SK-N-SH treated with all-trans-retinoic acid at 6 μM for 48 hours (cell line): ENCODE data around the gene PTPRN2.

Experiments
- ARNTL ChIP-seq: fragments of 450-650 bp; formaldehyde crosslinking; IDR thresholded peaks from 2 replicates; pipeline ENCODE4 v1.5.0; 2020; ENCODE audit warnings: low read depth, mild to moderate bottlenecking, moderate library complexity, borderline replicate concordance
- CREB5 ChIP-seq: fragments of 250-450 bp; sonication (Bioruptor Pico); IDR thresholded peaks from 2 replicates; pipeline ENCODE4 v1.5.1; 2020; ENCODE audit warnings: low read depth, mild to moderate bottlenecking, moderate library complexity
- ISL1 ChIP-seq: fragments of 250-450 bp; sonication (Bioruptor Pico); IDR thresholded peaks from 2 replicates; pipeline ENCODE4 v2.1.2; 2022; ENCODE audit warnings: mild to moderate bottlenecking, moderate library complexity
- OSR1 ChIP-seq: fragments of 250-450 bp; sonication (Bioruptor Pico); IDR thresholded peaks from 2 replicates; pipeline ENCODE4 v1.8.0; 2022; ENCODE audit warnings: moderate library complexity, mild to moderate bottlenecking, inconsistent platforms
- RARB ChIP-seq: fragments of 250-450 bp; sonication (Bioruptor Pico); IDR thresholded peaks from 2 replicates; pipeline ENCODE4 v1.8.0; 2021; ENCODE audit warnings: mild to moderate bottlenecking, moderate library complexity
- SNAI2 ChIP-seq: fragments of 250-450 bp; sonication (Bioruptor Pico); IDR thresholded peaks from 2 replicates; pipeline ENCODE4 v1.5.0; 2020; ENCODE audit warnings: mild to moderate bottlenecking, moderate library complexity
- TOX ChIP-seq: fragments of 250-450 bp; sonication (Bioruptor Pico); IDR thresholded peaks from 2 replicates; pipeline ENCODE4 v1.8.0; 2021; ENCODE audit warnings: mild to moderate bottlenecking, moderate library complexity, borderline replicate concordance
- ZFP3 ChIP-seq: fragments of 250-450 bp; sonication (Bioruptor Pico); IDR thresholded peaks from 2 replicates; pipeline ENCODE4 v1.5.0; 2020; ENCODE audit warnings: mild to moderate bottlenecking, moderate library complexity
- ZFP30 ChIP-seq: fragments of 450-650 bp; formaldehyde crosslinking; IDR thresholded peaks from 2 replicates; pipeline ENCODE4 v1.5.0; 2022; ENCODE audit warnings: mild to moderate bottlenecking, moderate library complexity
- ZNF565 ChIP-seq: fragments of 450-650 bp; formaldehyde crosslinking; conservative IDR thresholded peaks from 2 replicates; pipeline ENCODE4 v1.5.0; 2020; ENCODE audit warnings: low read depth, mild to moderate bottlenecking, moderate library complexity
- ZNF70 ChIP-seq: fragments of 450-650 bp; formaldehyde crosslinking; IDR thresholded peaks from 2 replicates; pipeline ENCODE4 v1.5.0; 2020; ENCODE audit warnings: mild to moderate bottlenecking, moderate library complexity
- TF ChIP-seq, protein P1 (sequence below): fragments of 250-450 bp; sonication (Bioruptor Pico); IDR thresholded peaks from 2 replicates; pipeline ENCODE4 v1.5.0; 2020; ENCODE audit warnings: mild to moderate bottlenecking, moderate library complexity

GRCh38 chr7:158270856-158271413, 316.7 kb downstream of the PTPRN2 start:
- TF ChIP-seq TOX (CRISPR knock-in tag) (no peak), ISL1 (no peak), RARB (CRISPR knock-in tag) (no peak), OSR1 (CRISPR knock-in tag) (no peak), ZNF70 (CRISPR knock-in tag) (no peak), SNAI2 (no peak), CREB5 (no peak), ZFP30 (no peak), ARNTL (CRISPR knock-in tag) (no peak), ZFP3 (CRISPR knock-in tag) (no peak), ZNF565 (no peak)
- TF ChIP-seq, protein P1, sequence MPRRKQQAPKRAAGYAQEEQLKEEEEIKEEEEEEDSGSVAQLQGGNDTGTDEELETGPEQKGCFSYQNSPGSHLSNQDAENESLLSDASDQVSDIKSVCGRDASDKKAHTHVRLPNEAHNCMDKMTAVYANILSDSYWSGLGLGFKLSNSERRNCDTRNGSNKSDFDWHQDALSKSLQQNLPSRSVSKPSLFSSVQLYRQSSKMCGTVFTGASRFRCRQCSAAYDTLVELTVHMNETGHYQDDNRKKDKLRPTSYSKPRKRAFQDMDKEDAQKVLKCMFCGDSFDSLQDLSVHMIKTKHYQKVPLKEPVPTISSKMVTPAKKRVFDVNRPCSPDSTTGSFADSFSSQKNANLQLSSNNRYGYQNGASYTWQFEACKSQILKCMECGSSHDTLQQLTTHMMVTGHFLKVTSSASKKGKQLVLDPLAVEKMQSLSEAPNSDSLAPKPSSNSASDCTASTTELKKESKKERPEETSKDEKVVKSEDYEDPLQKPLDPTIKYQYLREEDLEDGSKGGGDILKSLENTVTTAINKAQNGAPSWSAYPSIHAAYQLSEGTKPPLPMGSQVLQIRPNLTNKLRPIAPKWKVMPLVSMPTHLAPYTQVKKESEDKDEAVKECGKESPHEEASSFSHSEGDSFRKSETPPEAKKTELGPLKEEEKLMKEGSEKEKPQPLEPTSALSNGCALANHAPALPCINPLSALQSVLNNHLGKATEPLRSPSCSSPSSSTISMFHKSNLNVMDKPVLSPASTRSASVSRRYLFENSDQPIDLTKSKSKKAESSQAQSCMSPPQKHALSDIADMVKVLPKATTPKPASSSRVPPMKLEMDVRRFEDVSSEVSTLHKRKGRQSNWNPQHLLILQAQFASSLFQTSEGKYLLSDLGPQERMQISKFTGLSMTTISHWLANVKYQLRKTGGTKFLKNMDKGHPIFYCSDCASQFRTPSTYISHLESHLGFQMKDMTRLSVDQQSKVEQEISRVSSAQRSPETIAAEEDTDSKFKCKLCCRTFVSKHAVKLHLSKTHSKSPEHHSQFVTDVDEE (CRISPR knock-in tag) = no peak
